Heart left ventricle (tissue), 16 donors: ENCODE data around the gene PDE3A. TPM values are rescaled to one million over a fixed set of nuclear protein-coding genes. Genes with fewer than 3 reads are reported as not detected.
A peak's percentile ranks its signal among the peaks of the same experiment; 100 is the strongest.

ENCODE experiments used
- ATAC-seq, 4 donors: fragments of 200-7000 bp; cut with Tn5 transposase; one replicate each; pipeline ENCODE4 v1.9.1; 2020 to 2022; ENCODE audit warnings: moderate library complexity in 4 of 4, mild to moderate bottlenecking in 3 of 4, moderate number of reproducible peaks in 1 of 4
- DNase-seq, 5 donors: peaks; one replicate each; pipeline ENCODE4 v3.0.0-alpha.2; 2020
- H3K27ac ChIP-seq, 12 donors: fragments of 200-600 bp; sonication (generic) in 4 of 12; one replicate each; pipeline versions ENCODE4 v1.5.0 to v1.8.0; 2016 to 2022; ENCODE audit warnings: mild to moderate bottlenecking in 2 of 12
- H3K27me3 ChIP-seq, 9 donors: fragments of 200-600 bp; sonication (generic) in 2 of 9; one replicate each; pipeline versions ENCODE4 v1.5.1 to v1.8.0; 2016 to 2022; ENCODE audit warnings: mild to moderate bottlenecking in 3 of 9
- H3K36me3 ChIP-seq, 9 donors: fragments of 200-600 bp; sonication (generic) in 2 of 9; one replicate each; pipeline versions ENCODE4 v1.5.0 to v1.8.0; 2018 to 2022; ENCODE audit warnings: mild to moderate bottlenecking in 2 of 9
- H3K4me1 ChIP-seq, 12 donors: fragments of 200-600 bp; sonication (generic) in 4 of 12; one replicate each; pipeline versions ENCODE4 v1.5.0 to v1.8.0; 2016 to 2022; ENCODE audit warnings: mild to moderate bottlenecking in 3 of 12
- H3K4me3 ChIP-seq, 12 donors: fragments of 200-600 bp; sonication (generic) in 4 of 12; one replicate each; pipeline versions ENCODE4 v1.5.0 to v1.8.0; 2017 to 2022; ENCODE audit warnings: mild to moderate bottlenecking in 9 of 12, moderate library complexity in 4 of 12
- H3K9me3 ChIP-seq, 12 donors: fragments of 200-600 bp; sonication (generic) in 4 of 12; one replicate each; pipeline versions ENCODE4 v1.5.0 to v1.8.0; 2016 to 2022; ENCODE audit warnings: mild to moderate bottlenecking in 1 of 12
- CTCF ChIP-seq, 12 donors: fragments of 200-600 bp; sonication (generic) in 4 of 12; IDR thresholded peaks; one replicate each; pipeline versions ENCODE4 v1.5.0 to v1.8.0; 2018 to 2022; ENCODE audit warnings: antibody characterized with exemption in 12 of 12, mild to moderate bottlenecking in 5 of 12
- POLR2A ChIP-seq, 2 donors: fragments of 450-650 bp; IDR thresholded peaks; one replicate each; pipeline ENCODE4 v1.6.1; 2017; ENCODE audit warnings: antibody characterized with exemption in 2 of 2, mild to moderate bottlenecking in 2 of 2, moderate library complexity in 2 of 2
- WGBS, 4 donors: extraction: QIAGEN DNeasy Blood & Tissue Kit in 2 of 4; methylation state at CpG; one replicate each; pipeline versions ENCODE4 v1.1.5 to v1.1.7; 2013 to 2018; 5-methylcytosine and 5-hydroxymethylcytosine counted together
- intact Hi-C, 10 donors: fragments of 100-400 bp; cut with DNase I; formaldehyde crosslinking; loops; one replicate each; pipeline versions ENCODE4 v1.11.1 to v1.14.2; 2022
- polyA plus RNA-seq, 2 donors: library from polyadenylated mRNA; stranded (reverse); fragments of 200-250 nt; gene quantifications; one replicate each; pipeline ENCODE4 v1.2.3, GENCODE V29; 2013
- total RNA-seq, 9 donors: library from RNA; depleted of rRNA in 2 of 9; stranded (reverse); fragments of >200 nt in 2 of 9; fragmentation: NEBNext Ultra II Directional in 3 of 9; extraction: Animal tissue kit (Norgen Biotek cat#: 25700) in 3 of 9; gene quantifications; one replicate each; pipeline versions ENCODE4 v1.1.0 to v1.2.4, GENCODE V29; 2016 to 2023
- donor health status: ischemic (EF 13 %, LVEDD 7.1; RV severe dilation, severe dysfunction).
- donor health status: healthy with polysubstance abuse.
- donor health status: DM: no; HTN: yes; CAD: no.
- donor health status: DM: no; HTN: no; CAD: no.
- donor health status: ischemic (EF 25% LVEDD 6.9; RV normal size, moderate dysfunction).
- donor health status: ischemic (EF 25% LVEDD 5.7; RV mildly dilated, moderate dysfunction).
- donor health status: healthy.
- donor health status: DM: yes; HTN: yes; CAD: no.
- donor health status: ischemic (EF 35%, LVEDD 5.7; RV mildly dilated, moderate dysfunction).
- donor health status: nonischemic (EF 11% LVEDD 7.7; RV severe dilation, severe dysfunction).
- donor health status: DM: yes; HTN: yes; CAD: no.
- donor health status: PGD.
- donor health status: ischemic (EF 29% LVEDD 5.4; RV normal size, mild dysfunction).
- donor health status: nonischemic (EF 23%, LVEDD 6.1; RV moderate dilation, normal function).

The PDE3A gene
- total and polyA plus RNA-seq, 11 donors: 44.5 to 295 (median 183) TPM

GRCh38 chr12:20501958-20502357, 133.6 kb downstream of the PDE3A start:
- WGBS, 4 donors: 78 to 90% (median 83%) methylated on average over 2 of the region's 2 CpGs
- DNase-seq: no peak
- Histone ChIP-seq H3K4me3 (no peak overlapping the region), H3K27me3 (no peaks in the 10 kb centered on the region), H3K27ac (no peak overlapping the region), H3K4me1 (peaks cover 0 to 47% (median 19%) of the 10 kb centered on the region in 12 donors), H3K36me3 (no peaks in the 10 kb centered on the region), H3K9me3 (no peaks in the 10 kb centered on the region)
- ATAC-seq: no peak
- intact Hi-C loops: no loop called here
- TF ChIP-seq POLR2A (IDR thresholded peaks at IDR 0.05) (no peak), CTCF (IDR thresholded peaks at IDR 0.05) (no peak)

GRCh38 chr12:20503858-20504257, 135.5 kb downstream of the PDE3A start:
- WGBS, 4 donors: 20 to 33% (median 28%) methylated on average over 1 of the region's 1 CpG
- no peaks in the 10 kb centered on the region for H3K9me3 ChIP-seq
- no peak overlapping the region for H3K4me3 ChIP-seq
- peak overlapping the region in 1 of 12 donors; percentile 16 for H3K27ac ChIP-seq
- no peak for DNase-seq
- H3K27me3 ChIP-seq: no peaks in the 10 kb centered on the region
- intact Hi-C loops: no loop called here
- H3K36me3 ChIP-seq: no peaks in the 10 kb centered on the region
- no peak for TF ChIP-seq POLR2A (IDR thresholded peaks at IDR 0.05)
- no peak for TF ChIP-seq CTCF (IDR thresholded peaks at IDR 0.05)
- ATAC-seq: no peak
- H3K4me1 ChIP-seq: peaks cover 0 to 51% (median 24%) of the 10 kb centered on the region in 12 donors

- DNase-seq: no peak
- Histone ChIP-seq H3K27ac (peak overlapping the region in 2 of 12 donors; percentile 9 to 33), H3K27me3 (no peaks in the 10 kb centered on the region), H3K9me3 (no peaks in the 10 kb centered on the region), H3K4me3 (no peak overlapping the region), H3K4me1 (peaks cover 0 to 55% (median 24%) of the 10 kb centered on the region in 12 donors), H3K36me3 (no peaks in the 10 kb centered on the region)
- intact Hi-C loops: no loop called here
- peak in 2 of 4 donors; percentile 7 to 18 for ATAC-seq
- TF ChIP-seq POLR2A (IDR thresholded peaks at IDR 0.05) (no peak), CTCF (IDR thresholded peaks at IDR 0.05) (no peak)
Measured at GRCh38 chr12:20505056-20505455, 136.7 kb downstream of the PDE3A start.

- Histone ChIP-seq H3K27me3 (no peaks in the 10 kb centered on the region), H3K27ac (no peak overlapping the region), H3K36me3 (no peaks in the 10 kb centered on the region), H3K4me3 (no peak overlapping the region), H3K4me1 (peaks cover 0 to 60% (median 21%) of the 10 kb centered on the region in 12 donors), H3K9me3 (no peaks in the 10 kb centered on the region)
- 67 to 76% (median 71%) methylated on average over 3 of the region's 3 CpGs for WGBS, 4 donors
- no peak for ATAC-seq
- TF ChIP-seq CTCF (IDR thresholded peaks at IDR 0.05) (no peak), POLR2A (IDR thresholded peaks at IDR 0.05) (no peak)
- DNase-seq: no peak
- intact Hi-C loops: no loop called here
Measured at GRCh38 chr12:20507056-20507455, 138.7 kb downstream of the PDE3A start.
